GM12865 (cell line): ENCODE results near the gene PLXNA2.

Experiments used
- DNase-seq: peaks from one replicate; pipeline ENCODE4 v3.0.0; 2010; ENCODE audit warnings: low read depth
- H3K4me3 ChIP-seq: 2 replicates; pipeline ENCODE4 v1.5.1; 2011; ENCODE audit warnings: mild to moderate bottlenecking, low read depth, low read length, control low read depth
- TF ChIP-seq, protein P1 (sequence below): IDR thresholded peaks from 2 replicates; pipeline ENCODE4 v1.5.1; 2011; ENCODE audit warnings: low read length, control low read depth, low read depth, inconsistent platforms; ENCODE audit not compliant: insufficient read depth; ENCODE audit errors: missing control alignments

The PLXNA2 gene

DNA sequence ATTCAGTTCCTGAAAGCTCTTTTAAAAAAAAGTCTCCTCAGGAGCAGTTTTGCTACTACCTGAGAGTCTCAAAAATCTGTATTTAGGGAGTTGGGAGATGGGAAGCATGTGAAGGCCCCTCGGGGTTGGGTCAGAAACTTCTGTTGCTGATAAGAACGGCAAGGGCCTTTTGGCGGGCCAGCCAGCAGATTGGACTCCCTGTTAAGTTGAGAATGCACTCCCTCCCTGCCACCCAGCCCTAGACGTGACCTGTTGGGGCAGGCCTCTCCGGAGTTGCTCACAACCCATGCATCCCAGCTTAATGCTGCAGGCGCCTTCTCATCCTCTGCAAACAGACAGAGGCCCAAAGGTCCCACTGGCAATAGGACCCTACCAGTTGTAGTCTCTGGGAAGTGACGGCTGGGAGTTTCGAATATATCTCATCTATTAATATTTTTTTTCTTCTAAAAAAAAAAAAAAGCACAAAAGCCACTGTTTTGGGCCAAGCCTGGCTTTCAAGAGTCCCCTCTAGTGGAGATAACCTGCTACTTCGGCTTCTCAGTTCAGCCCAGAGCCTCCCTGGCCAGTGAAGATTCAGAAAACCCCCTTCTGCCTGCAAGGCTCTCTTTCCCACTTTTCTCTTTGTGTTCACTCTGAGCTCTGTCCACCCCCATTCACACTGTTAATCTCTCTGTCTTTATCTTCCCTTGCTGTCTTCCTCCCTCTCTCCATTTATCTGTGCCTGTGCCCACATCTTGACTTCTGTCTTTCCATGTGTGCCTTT lies 5.3 kb downstream of the PLXNA2 start:
- no peak overlapping the region for H3K4me3 ChIP-seq
- TF ChIP-seq, protein P1, sequence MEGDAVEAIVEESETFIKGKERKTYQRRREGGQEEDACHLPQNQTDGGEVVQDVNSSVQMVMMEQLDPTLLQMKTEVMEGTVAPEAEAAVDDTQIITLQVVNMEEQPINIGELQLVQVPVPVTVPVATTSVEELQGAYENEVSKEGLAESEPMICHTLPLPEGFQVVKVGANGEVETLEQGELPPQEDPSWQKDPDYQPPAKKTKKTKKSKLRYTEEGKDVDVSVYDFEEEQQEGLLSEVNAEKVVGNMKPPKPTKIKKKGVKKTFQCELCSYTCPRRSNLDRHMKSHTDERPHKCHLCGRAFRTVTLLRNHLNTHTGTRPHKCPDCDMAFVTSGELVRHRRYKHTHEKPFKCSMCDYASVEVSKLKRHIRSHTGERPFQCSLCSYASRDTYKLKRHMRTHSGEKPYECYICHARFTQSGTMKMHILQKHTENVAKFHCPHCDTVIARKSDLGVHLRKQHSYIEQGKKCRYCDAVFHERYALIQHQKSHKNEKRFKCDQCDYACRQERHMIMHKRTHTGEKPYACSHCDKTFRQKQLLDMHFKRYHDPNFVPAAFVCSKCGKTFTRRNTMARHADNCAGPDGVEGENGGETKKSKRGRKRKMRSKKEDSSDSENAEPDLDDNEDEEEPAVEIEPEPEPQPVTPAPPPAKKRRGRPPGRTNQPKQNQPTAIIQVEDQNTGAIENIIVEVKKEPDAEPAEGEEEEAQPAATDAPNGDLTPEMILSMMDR: peak; percentile 53
- peak; percentile 26 for DNase-seq

GRCh38 chr1:208237241-208237640 lies 6.9 kb downstream of the PLXNA2 start:
- H3K4me3 ChIP-seq: no peak overlapping the region
- TF ChIP-seq, protein P1: no peak
- DNase-seq: no peak

DNA sequence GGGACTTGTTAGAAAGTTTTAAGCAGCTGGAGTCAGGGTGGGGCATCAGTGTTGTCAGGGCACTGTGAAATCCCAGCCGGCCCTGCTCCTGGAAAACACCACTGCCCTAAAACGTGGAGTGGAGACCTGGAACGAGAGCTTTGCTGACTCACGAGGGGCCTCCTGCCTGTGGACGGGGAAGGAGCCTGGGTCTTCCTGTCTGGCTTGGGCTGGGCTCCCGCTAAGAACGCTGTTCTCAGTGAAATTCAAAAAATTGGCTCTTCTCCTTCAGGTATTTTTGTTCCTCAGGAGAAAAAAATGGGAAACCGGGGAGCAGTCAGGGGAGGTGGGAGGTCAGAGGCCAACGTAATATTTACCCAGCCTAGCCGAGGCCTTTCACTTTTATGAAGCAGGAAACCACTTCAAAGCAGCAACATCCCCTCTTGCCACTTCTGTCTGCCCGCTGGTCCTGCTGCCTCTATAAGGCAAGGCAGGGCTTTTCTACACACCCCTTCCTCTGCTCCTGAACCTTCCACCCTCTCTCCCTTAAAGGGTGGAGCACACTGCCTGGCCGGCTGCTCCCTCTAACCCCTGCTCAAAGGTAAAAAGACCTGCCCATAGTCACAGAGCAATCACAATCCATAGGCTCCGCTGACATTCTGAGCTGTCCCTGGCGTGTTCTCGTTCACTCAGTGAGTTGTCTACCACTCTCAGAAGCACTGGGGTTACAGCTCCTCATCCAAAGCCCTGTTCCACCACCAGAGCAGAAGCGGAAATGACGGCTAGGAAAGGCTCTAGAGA lies 8.0 kb downstream of the PLXNA2 start:
- peak; percentile 31 for DNase-seq
- TF ChIP-seq, protein P1: no peak

GRCh38 chr1:208235356-208235981 lies 8.7 kb downstream of the PLXNA2 start:
- TF ChIP-seq, protein P1: no peak
- no peak for DNase-seq
- no peak overlapping the region for H3K4me3 ChIP-seq

More for the DNA sequence above, 8.0 kb downstream of the PLXNA2 start:
- no peak overlapping the region for H3K4me3 ChIP-seq

GRCh38 chr1:208234721-208235120 lies 9.5 kb downstream of the PLXNA2 start:
- no peak for DNase-seq

GRCh38 chr1:208233978-208234377 lies 10.2 kb downstream of the PLXNA2 start:
- no peak overlapping the region for H3K4me3 ChIP-seq
- TF ChIP-seq, protein P1: no peak
- DNase-seq: no peak

More at GRCh38 chr1:208234721-208235120, 9.5 kb downstream of the PLXNA2 start:
- H3K4me3 ChIP-seq: no peak overlapping the region
- TF ChIP-seq, protein P1: no peak
